ENCODE data around the gene RHOH. TPM values are rescaled to one million over a fixed set of nuclear protein-coding genes. Genes with fewer than 3 reads are reported as not detected.

Gene RHOH
- total and polyA plus RNA-seq, 9 of the 15 experiments (the other 6 are each of a cell fraction or from before 2014, with no cell fraction given) = 14.3 to 37.7 (median 23.2) TPM

DNA sequence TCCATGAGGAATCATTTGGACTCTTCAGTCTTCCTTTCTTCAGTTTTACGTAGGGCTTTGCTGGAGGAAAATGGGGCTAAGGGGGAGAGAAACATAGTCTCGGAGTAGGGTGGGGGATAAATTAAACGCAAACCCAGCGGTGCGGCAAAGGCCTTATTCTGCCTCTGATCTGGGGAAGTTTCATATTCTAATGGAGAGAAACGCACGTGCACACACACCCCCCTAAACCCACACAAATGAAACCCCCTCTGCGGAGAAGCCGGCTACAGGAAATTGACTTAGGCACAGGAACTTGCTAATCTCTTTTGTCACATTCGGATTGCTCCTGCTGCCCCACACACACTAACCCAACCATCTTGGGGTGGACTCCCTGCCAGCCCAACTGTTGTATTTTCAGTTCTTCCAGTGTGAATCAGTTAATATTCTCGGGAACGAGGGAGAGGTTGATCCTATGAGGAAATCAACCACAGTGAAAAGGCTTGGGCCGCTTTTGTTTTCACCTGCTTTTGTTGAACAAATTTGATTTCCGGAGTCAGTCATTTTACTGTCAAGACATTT, at the start of gene RHOH (continued):
- TF ChIP-seq VEZF1 (CRISPR knock-in tag; IDR thresholded peaks at IDR 0.05) (peak; percentile 19; the same call in 1 of the 2 replicates), SMARCA4 (IDR thresholded peaks at IDR 0.05) (0 out of 2 replicates have a peak, but pooled peaks have one; percentile 46), CBX3 (IDR thresholded peaks at IDR 0.05; ENCODE audit: borderline replicate concordance in 1 of 2, low read length in 2 of 2) (no peak), EP400 (IDR thresholded peaks at IDR 0.05) (0 out of 2 replicates have a peak, but pooled peaks have one; percentile 19), ZNF232 (CRISPR knock-in tag; IDR thresholded peaks at IDR 0.05) (no peak), MTA3 (IDR thresholded peaks at IDR 0.05; ENCODE audit: borderline replicate concordance) (0 out of 2 replicates have a peak, but pooled peaks have one; percentile 32), RBM39 (optimal IDR thresholded peaks at IDR 0.05; ENCODE audit: low read depth, low read length) (no peak), ZNF644 (tag; IDR thresholded peaks at IDR 0.05; ENCODE audit: low read depth) (0 out of 2 replicates have a peak, but pooled peaks have one; percentile 40), YY1 (IDR thresholded peaks at IDR 0.05; ENCODE audit: borderline replicate concordance in 1 of 3, control insufficient read depth in 1 of 3, extremely low read depth in 1 of 3, insufficient read depth in 3 of 3, insufficient read length in 1 of 3, insufficient replicate concordance in 2 of 3, low read depth in 1 of 3, low read length in 2 of 3) (no peak), NRF1 (conservative IDR thresholded peaks at IDR 0.05 in 1 of 2, IDR thresholded peaks at IDR 0.05 in 1 of 2) (no peak), KAT8 (IDR thresholded peaks at IDR 0.05; ENCODE audit: low read depth) (no peak), RNF219 (CRISPR knock-in tag; IDR thresholded peaks at IDR 0.05) (no peak), ELF1 (tag; IDR thresholded peaks at IDR 0.05) (peak; percentile 25; the same call in 1 of the 2 replicates), NCOA2 (IDR thresholded peaks at IDR 0.05; ENCODE audit: partially characterized antibody in 2 of 2) (no peak)
- TF ChIP-seq, protein P1, sequence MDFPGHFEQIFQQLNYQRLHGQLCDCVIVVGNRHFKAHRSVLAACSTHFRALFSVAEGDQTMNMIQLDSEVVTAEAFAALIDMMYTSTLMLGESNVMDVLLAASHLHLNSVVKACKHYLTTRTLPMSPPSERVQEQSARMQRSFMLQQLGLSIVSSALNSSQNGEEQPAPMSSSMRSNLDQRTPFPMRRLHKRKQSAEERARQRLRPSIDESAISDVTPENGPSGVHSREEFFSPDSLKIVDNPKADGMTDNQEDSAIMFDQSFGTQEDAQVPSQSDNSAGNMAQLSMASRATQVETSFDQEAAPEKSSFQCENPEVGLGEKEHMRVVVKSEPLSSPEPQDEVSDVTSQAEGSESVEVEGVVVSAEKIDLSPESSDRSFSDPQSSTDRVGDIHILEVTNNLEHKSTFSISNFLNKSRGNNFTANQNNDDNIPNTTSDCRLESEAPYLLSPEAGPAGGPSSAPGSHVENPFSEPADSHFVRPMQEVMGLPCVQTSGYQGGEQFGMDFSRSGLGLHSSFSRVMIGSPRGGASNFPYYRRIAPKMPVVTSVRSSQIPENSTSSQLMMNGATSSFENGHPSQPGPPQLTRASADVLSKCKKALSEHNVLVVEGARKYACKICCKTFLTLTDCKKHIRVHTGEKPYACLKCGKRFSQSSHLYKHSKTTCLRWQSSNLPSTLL (IDR thresholded peaks at IDR 0.05) = no peak
- TF ChIP-seq, protein P2, sequence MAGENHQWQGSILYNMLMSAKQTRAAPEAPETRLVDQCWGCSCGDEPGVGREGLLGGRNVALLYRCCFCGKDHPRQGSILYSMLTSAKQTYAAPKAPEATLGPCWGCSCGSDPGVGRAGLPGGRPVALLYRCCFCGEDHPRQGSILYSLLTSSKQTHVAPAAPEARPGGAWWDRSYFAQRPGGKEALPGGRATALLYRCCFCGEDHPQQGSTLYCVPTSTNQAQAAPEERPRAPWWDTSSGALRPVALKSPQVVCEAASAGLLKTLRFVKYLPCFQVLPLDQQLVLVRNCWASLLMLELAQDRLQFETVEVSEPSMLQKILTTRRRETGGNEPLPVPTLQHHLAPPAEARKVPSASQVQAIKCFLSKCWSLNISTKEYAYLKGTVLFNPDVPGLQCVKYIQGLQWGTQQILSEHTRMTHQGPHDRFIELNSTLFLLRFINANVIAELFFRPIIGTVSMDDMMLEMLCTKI (IDR thresholded peaks at IDR 0.05; ENCODE audit: partially characterized antibody) = no peak
- TF ChIP-seq, protein P3, sequence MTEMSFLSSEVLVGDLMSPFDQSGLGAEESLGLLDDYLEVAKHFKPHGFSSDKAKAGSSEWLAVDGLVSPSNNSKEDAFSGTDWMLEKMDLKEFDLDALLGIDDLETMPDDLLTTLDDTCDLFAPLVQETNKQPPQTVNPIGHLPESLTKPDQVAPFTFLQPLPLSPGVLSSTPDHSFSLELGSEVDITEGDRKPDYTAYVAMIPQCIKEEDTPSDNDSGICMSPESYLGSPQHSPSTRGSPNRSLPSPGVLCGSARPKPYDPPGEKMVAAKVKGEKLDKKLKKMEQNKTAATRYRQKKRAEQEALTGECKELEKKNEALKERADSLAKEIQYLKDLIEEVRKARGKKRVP (CRISPR knock-in tag; IDR thresholded peaks at IDR 0.05) = no peak
- TF ChIP-seq, protein P4, sequence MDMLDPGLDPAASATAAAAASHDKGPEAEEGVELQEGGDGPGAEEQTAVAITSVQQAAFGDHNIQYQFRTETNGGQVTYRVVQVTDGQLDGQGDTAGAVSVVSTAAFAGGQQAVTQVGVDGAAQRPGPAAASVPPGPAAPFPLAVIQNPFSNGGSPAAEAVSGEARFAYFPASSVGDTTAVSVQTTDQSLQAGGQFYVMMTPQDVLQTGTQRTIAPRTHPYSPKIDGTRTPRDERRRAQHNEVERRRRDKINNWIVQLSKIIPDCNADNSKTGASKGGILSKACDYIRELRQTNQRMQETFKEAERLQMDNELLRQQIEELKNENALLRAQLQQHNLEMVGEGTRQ (CRISPR knock-in tag; IDR thresholded peaks at IDR 0.05) = no peak

Data from K562 (cell line).